HG03060 (cell line): ENCODE data around the gene ACTA2.

Experiments used
- ATAC-seq: cut with Tn5 transposase; IDR thresholded peaks from one replicate; pipeline ENCODE4 v1.9.1; 2021; ENCODE audit warnings: low read depth, moderate number of reproducible peaks; ENCODE audit not compliant: unreplicated experiment

ACTA2 gene

GRCh38 chr10:88952647-88953111 is at the start of gene ACTA2:
TSS of gene ACTA2 (minus strand) at chr10:88952773. CDS start at chr10:88948930, 3,843 bp downstream.
- ATAC-seq = no peak

- no peak for ATAC-seq
Measured at GRCh38 chr10:89001729-89002072, 49.1 kb upstream of the ACTA2 start.

GRCh38 chr10:89001024-89001728 is 48.6 kb upstream of the ACTA2 start:
- no peak for ATAC-seq

DNA sequence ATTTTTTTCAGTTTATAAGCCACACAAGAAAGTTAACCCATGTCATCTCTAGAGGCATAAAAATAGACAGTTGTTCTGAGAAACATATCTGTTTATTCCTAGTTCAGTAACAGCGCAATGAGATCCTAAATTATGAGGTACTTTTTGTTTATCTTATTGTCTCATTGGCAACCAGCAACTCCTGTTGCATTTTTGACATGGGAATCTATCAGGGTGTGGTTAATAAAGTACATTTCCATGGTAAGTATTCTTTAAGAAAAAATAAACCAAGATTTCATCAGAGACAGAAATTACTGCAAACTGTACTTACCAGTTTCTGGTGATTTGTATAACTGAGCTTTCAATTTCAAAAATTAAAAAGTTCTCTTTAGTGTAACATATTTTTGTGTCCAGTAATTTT is 47.1 kb upstream of the ACTA2 start:
- ATAC-seq = no peak

GRCh38 chr10:88996927-88997326 is 44.4 kb upstream of the ACTA2 start:
- ATAC-seq = peak; percentile 38

DNA sequence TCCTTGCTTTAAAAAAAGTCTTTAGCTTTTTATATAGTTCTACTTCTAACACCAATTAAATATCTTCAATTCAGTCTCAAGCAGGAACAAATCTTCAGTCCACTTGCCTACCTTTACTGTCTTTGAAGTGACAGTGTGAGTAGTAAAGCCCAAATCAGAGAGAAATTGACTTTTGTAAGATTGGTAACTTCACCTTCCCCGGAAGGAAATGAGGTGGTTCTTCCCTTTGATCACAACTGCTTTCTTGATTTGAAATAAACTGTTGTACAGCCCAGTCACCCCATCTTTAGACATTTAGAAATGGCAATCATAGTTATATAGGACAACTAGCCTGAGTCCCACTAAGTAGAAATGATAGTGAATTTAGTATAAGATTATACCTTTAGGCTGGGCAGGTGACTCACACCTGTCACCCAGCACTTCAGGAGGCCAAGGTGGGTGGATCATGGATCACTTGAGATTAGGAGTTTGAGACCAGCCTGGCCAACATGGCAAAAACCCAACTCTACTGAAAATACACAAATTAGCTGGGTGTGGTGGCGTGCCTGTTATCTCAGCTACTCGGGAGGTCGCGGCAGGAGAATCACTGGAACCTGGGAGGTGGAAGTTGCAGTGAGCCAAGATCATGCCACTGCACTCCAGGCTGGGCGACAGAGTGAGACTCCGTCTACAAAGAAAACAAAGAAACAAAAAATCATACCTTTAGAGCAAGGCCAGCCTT is 42.7 kb upstream of the ACTA2 start:
- ATAC-seq = no peak

GRCh38 chr10:88994019-88994418 is 41.4 kb upstream of the ACTA2 start:
- ATAC-seq = no peak

GRCh38 chr10:88992921-88993524 is 40.5 kb upstream of the ACTA2 start:
- ATAC-seq = no peak

- ATAC-seq = no peak
Measured at GRCh38 chr10:88991899-88992320, 39.3 kb upstream of the ACTA2 start.

GRCh38 chr10:88991161-88991898 is 38.8 kb upstream of the ACTA2 start:
- ATAC-seq = no peak

- peak; percentile 43 for ATAC-seq
Measured at GRCh38 chr10:88990384-88991160, 38.0 kb upstream of the ACTA2 start, which contains the start of gene FAS. TSS of gene FAS (plus strand) at chr10:88990798. CDS start at chr10:88990877, 79 bp downstream.

GRCh38 chr10:88989824-88990383 is 37.3 kb upstream of the ACTA2 start:
- no peak for ATAC-seq

- ATAC-seq = no peak
Measured at GRCh38 chr10:88989423-88989822, 36.9 kb upstream of the ACTA2 start.

DNA sequence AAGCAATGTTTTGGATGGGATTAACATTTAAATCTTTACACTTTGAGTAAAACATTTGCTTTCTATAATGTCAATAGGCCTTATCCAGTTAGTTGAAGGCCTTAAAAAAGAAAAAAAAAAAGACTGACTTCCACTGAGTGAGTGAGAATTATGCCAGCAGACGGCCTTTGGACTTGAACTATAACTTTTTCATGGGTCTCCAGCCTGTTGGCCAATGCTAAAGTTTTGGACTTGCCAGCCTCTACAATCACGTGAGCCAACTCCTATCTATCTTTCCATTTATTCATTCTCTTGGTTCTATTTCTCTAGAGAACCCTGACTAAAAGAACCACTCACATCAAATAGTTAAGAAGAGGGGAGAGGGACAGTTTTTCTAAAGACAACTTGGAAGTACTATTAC is 35.3 kb upstream of the ACTA2 start:
- ATAC-seq = no peak

DNA sequence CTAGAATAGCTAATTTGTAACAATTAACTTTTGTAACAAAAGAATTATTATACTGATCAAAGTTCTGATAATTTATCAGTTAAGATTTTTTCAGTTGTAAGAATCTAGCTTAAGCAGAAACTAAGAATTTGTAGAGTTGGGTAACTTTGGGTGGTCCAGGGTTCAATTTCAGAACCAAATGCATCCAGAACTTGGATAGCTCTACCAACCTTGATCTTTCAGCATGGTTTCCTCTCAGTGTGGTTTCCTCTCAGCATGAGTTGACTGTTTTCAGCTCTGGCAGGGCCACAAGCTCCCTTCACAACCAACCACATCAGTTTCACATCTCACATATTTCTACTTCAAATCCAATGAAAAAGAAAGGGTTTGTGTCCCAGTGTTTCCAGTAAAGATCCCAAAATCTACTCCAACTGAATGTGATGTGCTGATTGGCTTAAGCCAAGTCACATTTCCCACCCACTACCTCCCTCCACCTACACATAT is 34.7 kb upstream of the ACTA2 start:
- no peak for ATAC-seq

- ATAC-seq = no peak
Measured at GRCh38 chr10:88986549-88987242, 34.1 kb upstream of the ACTA2 start.

GRCh38 chr10:88984525-88984924 is 32.0 kb upstream of the ACTA2 start:
- ATAC-seq = no peak

DNA sequence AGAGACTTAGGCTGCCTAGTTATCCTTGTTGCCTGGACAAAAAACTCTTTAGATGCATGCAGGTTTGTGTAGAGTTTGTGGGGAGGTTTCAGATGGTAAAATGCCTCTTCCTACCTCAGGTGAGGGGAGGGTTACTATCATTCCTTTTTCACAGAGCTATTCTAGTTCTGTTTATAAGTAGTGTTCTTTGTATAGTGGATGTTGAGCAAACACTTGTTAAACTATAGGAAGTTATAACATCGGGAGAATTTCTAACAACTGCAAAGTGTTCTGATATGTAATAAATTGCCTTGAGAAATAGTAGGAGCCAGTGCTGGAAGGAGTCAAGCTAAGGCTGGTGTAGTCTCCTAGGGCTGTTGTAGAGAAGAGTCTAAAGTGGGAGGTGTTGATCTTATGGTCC is 31.4 kb upstream of the ACTA2 start:
- no peak for ATAC-seq

GRCh38 chr10:88983206-88983605 is 30.6 kb upstream of the ACTA2 start:
- no peak for ATAC-seq
